COLO668 (cell line): ENCODE measurements around the gene RESF1.

Experiments used
- DNase-seq: peaks from one replicate; lab custom pipeline; 2025; ENCODE audit not compliant: unreplicated experiment; lab: John Stamatoyannopoulos, UW

RESF1 gene

DNA sequence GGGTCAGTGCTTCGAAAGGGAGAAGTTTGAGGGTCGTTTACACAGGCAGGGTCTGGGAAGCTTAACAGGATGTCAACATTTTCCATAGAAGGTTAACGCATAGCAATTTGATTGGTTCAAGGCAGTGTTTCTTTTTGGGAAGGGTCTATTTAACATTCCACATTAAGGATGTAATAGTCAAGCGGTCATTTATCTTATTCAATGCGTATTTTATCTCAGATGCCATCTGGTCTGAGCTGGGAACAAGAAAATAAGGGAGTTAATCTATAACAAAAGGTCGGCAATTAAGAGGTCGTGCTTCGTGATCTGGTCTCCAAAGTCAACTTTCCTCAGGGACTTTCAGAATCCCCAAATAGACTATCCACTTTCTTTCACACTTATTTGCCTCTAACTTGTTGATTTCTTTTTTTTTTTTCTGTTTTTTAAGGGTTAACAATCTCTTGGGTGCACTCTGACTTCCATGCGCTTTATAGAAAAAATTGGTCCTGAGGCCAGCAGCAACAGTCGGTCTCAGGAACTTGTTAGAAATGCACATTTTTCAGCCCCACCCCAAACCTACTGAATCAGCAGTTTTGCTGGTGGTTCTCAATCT, 550 bp upstream of the RESF1 start:
- DNase-seq: no peak

GRCh38 chr12:31959701-31960391, 631 bp downstream of the RESF1 start:
- DNase-seq: peak; percentile 40

DNA sequence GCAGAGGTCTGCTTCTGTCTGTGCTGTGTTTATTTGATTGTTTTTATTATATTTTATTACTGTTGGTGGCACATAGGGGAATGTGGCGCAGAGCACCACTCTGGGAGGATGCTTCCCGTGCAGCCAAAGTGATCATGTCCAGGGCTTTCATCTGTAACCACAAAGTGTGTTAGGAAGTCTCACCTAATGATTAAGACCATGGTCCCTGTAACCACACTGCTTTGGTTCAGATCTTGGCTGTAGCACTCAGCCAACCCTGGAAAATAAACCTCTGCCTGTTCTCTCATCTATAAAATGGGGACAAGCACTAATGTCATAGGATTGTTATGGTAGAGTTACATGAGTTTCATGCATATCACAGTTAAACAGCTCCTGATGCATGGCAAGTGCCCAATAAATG, 1.9 kb downstream of the RESF1 start:
- DNase-seq: no peak

- no peak for DNase-seq
Observed at GRCh38 chr12:31962076-31962475, 2.9 kb downstream of the RESF1 start.

DNA sequence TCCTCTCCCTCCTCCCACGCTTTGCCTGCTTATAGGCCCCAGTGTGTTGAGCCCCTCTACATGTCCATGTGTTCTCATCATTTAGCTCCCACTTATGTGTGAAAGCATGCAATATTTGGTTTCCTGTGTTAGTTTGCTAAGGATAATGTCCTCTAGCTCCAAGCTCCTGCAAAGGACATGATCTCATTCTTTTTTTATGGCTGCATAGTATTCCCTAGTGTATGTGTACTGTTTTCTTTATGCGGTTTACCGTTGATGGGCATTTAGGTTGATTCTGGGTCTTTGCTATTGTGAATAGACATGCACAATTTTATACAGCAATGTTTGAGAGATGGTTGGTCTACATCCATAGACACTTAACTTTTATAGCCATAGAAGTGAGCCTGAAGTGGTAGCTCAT, 5.1 kb downstream of the RESF1 start:
- DNase-seq: no peak

DNA sequence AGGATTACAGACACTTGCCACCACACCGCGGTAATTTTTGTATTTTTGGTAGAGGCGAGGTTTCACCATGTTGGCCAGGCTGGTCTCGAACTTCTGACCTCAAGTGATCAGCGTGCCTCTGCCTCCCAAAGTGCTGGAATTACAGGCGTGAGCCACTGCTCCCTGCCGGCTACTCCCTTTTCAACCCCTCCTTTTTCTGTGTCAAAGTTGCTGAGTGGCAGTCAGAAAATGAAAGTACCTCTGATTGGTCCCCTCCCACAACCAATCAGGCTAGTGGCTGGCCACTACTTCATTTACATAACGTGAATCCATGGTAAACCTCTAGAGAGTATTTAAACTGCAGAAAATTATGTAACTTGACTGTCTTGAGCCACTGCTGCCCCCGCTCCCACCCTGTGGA, 5.9 kb downstream of the RESF1 start:
- no peak for DNase-seq

DNA sequence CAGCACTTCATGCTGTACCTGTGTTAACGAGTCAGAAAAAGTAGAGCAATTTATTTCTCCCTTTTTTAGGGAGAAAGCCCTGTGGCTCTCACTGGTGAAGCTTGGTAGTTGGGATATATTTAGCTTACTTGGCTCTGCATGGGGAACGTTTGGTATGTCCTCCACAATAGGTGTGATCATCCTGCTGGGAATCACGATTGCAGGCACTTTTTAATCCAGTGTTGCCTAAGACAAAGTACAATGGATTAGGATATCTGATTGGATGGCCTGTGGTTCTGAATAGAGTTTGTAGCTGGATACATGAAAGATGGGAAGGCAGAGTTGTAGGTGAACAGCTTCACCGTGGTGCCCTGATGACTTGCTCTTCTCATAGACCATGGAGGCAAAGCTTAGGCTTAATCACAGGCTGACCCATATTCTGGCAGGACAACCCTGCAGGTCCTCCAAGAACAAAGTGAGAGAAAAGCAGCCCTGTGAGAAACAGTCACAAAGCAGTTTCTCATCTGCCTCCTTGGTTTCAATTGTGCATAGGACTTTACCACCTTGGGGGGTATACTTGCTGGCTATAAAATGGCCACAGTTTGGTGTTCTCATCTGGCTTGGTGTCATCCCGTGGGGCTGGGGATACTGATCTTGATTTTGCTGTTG, 7.5 kb downstream of the RESF1 start:
- no peak for DNase-seq

DNA sequence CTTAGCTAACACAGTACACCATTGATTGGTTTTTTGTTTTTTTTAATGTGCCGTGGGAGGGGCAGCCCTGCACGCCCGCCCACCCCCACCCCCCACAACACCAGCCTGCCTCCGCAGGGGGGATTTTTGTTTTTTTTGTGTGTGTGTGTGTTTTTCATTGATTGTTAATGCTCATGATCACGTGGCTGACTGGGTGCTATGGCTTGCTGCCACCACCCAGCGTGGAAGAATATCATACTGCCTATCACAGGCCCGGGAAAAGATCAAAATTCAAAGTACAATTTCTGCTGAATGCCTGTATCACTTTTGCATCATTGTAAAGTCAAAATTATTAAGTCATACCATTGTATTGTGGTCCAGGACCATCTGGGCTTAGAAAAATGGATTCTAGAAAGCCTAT, 8.3 kb downstream of the RESF1 start:
- DNase-seq: no peak

DNA sequence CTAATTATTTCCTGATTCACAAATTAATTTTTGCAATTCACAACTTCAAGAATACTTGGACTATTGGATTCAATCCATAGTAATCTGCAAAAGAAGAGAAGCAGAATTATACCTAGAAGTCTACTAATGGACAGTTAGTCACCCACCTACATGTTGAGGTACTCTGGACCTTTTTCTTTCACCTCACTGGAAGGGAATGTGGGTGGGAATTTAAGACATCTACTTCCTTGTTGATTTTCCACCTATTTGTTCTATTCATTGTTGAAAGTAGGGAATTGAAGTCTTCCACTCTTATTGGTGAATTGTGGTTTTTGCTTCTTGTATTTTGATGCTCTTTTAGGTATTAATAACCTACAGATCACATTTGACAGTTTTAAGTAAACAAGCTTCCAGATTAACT, 11.0 kb downstream of the RESF1 start:
- no peak for DNase-seq

DNA sequence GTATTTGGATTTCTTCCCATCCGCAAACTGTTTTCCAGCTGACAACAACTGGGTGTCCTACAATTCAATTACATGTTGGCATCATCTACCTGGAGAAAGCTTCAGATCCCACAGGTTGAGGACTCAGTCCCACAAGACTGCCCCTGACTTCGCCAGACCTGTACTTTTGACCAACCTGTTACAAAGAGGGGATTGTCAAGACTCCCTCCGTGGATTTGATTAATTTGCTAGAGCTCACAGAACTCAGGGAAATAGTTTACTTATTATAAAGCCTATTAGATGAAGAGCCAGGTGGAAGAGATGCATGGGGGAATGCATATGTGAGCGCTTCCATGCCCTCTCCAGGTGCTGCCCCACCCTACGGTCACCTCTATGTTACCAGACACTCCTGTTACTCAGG, 14.6 kb downstream of the RESF1 start:
- DNase-seq: no peak

GRCh38 chr12:31974673-31975072, 15.5 kb downstream of the RESF1 start:
- DNase-seq: no peak

DNA sequence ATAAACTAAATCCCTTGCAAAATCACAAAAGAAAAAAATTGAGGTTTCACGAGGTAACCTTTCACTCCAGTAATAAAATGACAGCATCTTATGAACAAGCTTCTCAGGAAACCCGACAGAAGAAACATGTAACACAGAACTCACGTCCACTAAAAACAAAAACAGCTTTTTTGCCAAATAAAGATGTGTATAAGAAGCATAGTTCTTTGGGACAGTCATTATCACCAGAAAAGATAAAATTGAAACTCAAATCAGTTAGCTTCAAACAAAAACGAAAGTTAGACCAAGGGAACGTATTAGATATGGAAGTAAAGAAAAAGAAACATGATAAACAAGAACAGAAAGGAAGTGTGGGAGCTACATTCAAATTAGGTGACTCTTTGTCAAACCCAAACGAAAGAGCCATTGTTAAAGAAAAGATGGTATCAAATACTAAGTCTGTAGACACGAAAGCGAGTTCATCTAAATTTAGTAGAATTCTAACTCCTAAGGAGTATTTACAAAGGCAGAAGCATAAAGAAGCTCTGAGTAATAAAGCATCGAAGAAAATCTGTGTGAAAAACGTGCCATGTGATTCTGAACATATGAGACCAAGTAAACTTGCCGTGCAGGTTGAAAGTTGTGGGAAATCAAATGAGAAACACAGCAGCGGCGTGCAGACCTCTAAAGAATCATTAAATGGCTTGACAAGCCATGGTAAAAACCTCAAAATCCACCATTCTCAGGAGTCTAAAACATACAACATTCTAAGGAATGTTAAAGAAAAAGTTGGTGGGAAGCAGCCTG, 25.8 kb downstream of the RESF1 start:
- no peak for DNase-seq

DNA sequence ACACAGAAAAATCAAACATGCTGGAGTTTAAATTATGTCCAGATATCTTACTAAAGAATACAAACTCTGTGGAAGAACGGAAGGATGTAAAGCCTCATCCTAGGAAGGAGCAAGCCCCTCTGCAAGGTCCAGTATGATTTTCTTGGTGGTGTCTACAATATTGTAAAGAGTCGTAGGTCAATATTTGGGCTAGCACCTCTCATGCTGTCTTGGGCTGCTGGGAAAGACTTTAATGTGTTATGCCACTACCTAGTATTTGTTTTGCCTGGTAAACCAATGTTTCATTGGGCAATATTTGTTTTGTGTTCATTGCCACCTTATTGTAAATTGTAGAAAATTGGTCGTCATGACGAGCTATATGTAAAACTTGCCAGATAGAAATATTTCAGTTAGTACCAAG, 26.6 kb downstream of the RESF1 start:
- no peak for DNase-seq

GRCh38 chr12:31989571-31990362, 30.6 kb downstream of the RESF1 start:
- DNase-seq: no peak

DNA sequence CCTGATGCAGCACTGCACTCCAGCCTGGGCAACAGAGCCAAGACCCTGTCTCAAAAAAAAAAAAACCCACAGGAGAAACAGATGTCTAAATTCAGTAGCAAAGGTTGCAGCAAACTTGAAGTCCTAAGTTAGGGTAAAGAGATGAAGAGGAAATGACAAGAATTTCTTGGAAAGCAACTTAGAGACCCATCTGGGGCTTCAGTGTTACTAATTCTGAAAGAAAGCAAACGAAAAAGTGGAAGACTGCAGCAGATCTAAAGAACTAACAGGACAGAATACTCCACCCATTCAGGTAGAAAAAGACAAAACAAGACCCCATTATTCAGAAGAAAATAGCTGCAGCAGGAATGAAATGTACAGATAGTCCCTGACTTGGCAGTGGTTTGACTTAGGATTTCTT, 31.9 kb downstream of the RESF1 start:
- no peak for DNase-seq

DNA sequence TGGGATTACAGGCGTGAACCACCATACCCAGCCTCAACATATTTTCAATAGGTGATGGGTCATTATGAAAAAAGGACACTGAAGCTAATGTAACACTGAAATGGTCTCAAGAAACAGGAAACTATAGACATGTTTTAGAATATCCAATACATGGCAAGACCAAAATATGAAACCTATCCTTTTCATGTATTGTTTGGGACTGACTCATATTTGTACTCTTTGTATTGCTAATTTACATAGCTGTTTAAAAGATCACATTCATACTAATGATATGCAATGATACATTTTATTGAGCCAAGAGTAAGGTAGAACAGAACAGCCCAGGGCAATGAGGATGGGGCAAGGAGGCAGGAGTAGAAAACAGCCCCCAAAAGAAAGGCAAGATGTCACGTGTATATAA, 32.6 kb downstream of the RESF1 start:
- no peak for DNase-seq

DNA sequence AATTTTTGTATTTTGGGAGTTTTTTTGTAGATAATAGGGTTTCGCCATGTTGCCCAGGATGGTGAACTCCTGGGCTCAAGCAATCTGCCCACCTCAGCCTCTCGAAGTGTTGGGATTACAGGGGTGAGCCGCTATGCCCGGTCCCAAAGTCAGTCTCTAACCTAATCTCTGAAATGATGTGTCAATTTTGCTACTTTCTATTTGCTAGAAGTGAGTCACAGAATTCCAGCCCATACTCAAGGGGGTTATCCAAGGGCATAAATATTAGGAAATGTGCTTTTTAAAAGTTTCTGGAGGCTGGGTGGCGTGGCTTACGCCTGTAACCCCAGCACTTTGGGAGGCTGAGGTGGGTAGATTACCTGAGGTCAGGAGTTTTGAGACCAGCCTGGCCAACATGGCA, 40.5 kb downstream of the RESF1 start:
- no peak for DNase-seq

GRCh38 chr12:32000373-32001005, 41.3 kb downstream of the RESF1 start:
- no peak for DNase-seq

DNA sequence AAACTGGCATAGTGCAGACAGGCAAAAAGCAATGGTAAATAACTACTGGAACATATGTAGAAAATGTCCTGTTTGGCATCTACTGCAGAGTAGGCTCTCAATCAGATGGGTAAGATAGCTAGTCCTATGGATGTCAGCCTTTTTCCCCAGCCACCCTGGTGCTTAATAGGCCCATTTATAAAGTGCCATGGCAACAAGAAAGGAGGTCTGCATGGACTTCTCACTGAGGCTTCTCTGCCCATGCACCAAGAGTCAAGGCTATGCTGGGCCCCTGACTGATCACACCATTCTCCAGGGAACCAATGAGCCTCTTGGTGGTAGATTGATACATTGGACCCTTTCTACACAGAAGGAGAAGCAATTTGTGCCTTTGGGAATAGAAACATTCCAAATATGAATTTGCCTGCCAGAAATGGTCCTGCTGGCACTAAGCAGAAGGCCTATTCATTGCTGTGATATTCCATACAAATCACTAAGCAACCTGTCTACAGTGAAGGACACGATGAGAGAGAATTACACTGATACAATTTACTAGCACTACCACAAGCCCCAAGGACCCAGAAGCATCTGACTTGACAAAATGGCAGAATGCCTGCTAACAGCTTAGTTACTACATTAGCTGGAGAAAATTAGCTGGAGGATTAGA, 43.8 kb downstream of the RESF1 start:
- DNase-seq: no peak

GRCh38 chr12:32003654-32004053, 44.4 kb downstream of the RESF1 start:
- DNase-seq: no peak
